ENCODE measurements around the gene OR1L1.

Gene OR1L1

GRCh38 chr9:122672481-122672880 is 11.0 kb downstream of the OR1L1 start:
- H3K4me3 ChIP-seq (replicated peaks; ENCODE audit: low read depth, low read length) = no peak overlapping the region
- no peak for TF ChIP-seq CTCF (IDR thresholded peaks at IDR 0.05; ENCODE audit: low read depth, low read length, missing control alignments)
- no peak for DNase-seq (ENCODE audit: extremely low read depth, low read depth)

GRCh38 chr9:122684851-122685250 is 23.3 kb downstream of the OR1L1 start:
- H3K4me3 ChIP-seq (replicated peaks; ENCODE audit: low read depth, low read length) = no peak overlapping the region
- DNase-seq (ENCODE audit: extremely low read depth, low read depth) = no peak
- TF ChIP-seq CTCF (IDR thresholded peaks at IDR 0.05; ENCODE audit: low read depth, low read length, missing control alignments) = no peak

GRCh38 chr9:122695696-122696095 is 34.2 kb downstream of the OR1L1 start:
- no peak overlapping the region for H3K4me3 ChIP-seq (replicated peaks; ENCODE audit: low read depth, low read length)
- DNase-seq (ENCODE audit: extremely low read depth, low read depth) = no peak
- TF ChIP-seq CTCF (IDR thresholded peaks at IDR 0.05; ENCODE audit: low read depth, low read length, missing control alignments) = no peak

Data from HFF-Myc (cell line).